SK-N-MC (cell line): ENCODE measurements around the gene PLD3.
A peak's percentile ranks its signal among the peaks of the same experiment; 100 is the strongest.
"Not testable (repeated sequence)": the region's sequence is repeated elsewhere in the genome, so short reads cannot be mapped to it uniquely, and the experiment has no call there.

Experiments
- DNase-seq: peaks from one replicate; pipeline ENCODE4 v3.0.0-alpha.2; 2011; ENCODE audit warnings: low read depth, low spot score
- H3K27ac ChIP-seq: fragments of 200-600 bp; sonication (generic); 2 replicates; pipeline ENCODE4 v1.5.1; 2016; ENCODE audit warnings: mixed run types
- H3K36me3 ChIP-seq: fragments of 200-600 bp; sonication (generic); 2 replicates; pipeline ENCODE4 v1.6.1; 2017; ENCODE audit warnings: antibody characterized with exemption, low read length, mixed read lengths; ENCODE audit not compliant: insufficient read depth
- H3K4me3 ChIP-seq: fragments of 200-600 bp; sonication (generic); 2 replicates; pipeline ENCODE4 v1.5.1; 2016
- H3K9ac ChIP-seq: fragments of 200-600 bp; sonication (generic); 2 replicates; pipeline ENCODE4 v1.8.0; 2017; ENCODE audit warnings: mixed run types, mixed read lengths; ENCODE audit not compliant: insufficient read length
- H3K9me3 ChIP-seq: fragments of 200-600 bp; sonication (generic); 2 replicates; pipeline ENCODE4 v1.6.1; 2017; ENCODE audit warnings: low read depth, mild to moderate bottlenecking, antibody characterized with exemption, low read length, moderate library complexity, mixed read lengths
- EZH2 ChIP-seq: fragments of 200-600 bp; sonication (generic); IDR thresholded peaks from one replicate; pipeline ENCODE4 v1.6.1; 2017; ENCODE audit warnings: antibody characterized with exemption
- FOXP2 ChIP-seq: optimal IDR thresholded peaks from 2 replicates; pipeline ENCODE3; 2011; ENCODE audit warnings: mild to moderate bottlenecking, moderate library complexity; ENCODE audit not compliant: insufficient read depth; ENCODE audit errors: extremely low read length, control extremely low read depth
- POLR2AphosphoS5 ChIP-seq: IDR thresholded peaks from 2 replicates; pipeline ENCODE4 v1.6.1; 2012; ENCODE audit warnings: mild to moderate bottlenecking, low read depth, low read length, borderline replicate concordance

PLD3 gene

DNA sequence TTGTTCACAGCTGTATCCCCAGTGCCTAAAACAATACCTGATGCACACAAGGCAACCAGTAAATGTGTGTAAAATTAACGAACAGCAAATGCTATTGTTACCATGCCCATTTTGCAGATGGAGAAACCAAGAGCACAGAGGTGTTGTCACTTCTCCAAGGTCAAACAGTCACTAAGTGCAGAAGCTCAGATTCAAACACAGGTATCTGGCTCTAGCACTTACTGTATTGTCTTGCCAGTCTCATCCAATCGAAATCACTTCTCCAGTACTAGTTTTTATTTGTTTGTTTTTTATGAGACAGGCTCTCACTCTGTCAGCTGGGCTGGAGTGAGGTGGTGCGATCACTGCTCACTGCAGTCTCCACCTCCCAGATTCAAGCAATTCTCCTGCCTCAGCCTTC is 13.7 kb downstream of the PLD3 start:
- DNase-seq, result no peak

GRCh38 chr19:40363069-40363468 is 14.6 kb downstream of the PLD3 start:
- TF ChIP-seq POLR2AphosphoS5 (no peak), EZH2 (no peak), FOXP2 (no peak)
- H3K9ac ChIP-seq, result no peak overlapping the region

More for the DNA sequence above, 13.7 kb downstream of the PLD3 start:
- Histone ChIP-seq H3K4me3 (no peak overlapping the region), H3K36me3 (peaks cover 5% of the 10 kb centered on the region; the same call in 1 of the 2 replicates), H3K27ac (no peak overlapping the region), H3K9ac (no peak overlapping the region), H3K9me3 (no peaks in the 10 kb centered on the region)
- no peak for TF ChIP-seq FOXP2
- TF ChIP-seq EZH2, result no peak
- no peak for TF ChIP-seq POLR2AphosphoS5

DNA sequence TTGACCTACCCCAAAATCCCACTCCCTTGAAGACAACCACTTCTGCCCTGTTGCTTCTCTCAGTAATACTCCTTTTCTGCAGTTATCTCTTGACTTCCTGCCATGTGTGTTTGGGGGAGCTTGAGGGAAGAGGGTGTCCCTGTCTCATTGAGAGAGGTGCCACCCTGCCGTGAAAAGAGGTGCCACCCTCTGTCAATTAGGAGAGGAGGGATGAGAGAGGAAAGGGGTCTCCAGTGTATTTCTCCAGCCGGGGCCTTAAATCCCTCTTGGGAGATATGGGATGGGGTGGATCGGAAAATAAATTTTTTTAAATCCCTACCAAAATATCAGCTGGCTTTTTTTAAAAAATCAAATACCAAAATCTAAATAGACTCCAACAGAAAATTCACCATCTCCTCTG is 16.5 kb downstream of the PLD3 start:
- no peaks in the 10 kb centered on the region for H3K9me3 ChIP-seq
- H3K4me3 ChIP-seq, result peak overlapping the region; percentile 77
- TF ChIP-seq FOXP2 (no peak), POLR2AphosphoS5 (no peak), EZH2 (no peak)
- peak overlapping the region; percentile 80 for H3K9ac ChIP-seq
- peaks cover 17% of the 10 kb centered on the region; the same call in 1 of the 2 replicates for H3K36me3 ChIP-seq
- H3K27ac ChIP-seq, result peak overlapping the region; percentile 61; the same call in 1 of the 2 replicates
- DNase-seq, result no peak

More at GRCh38 chr19:40363069-40363468, 14.6 kb downstream of the PLD3 start:
- Histone ChIP-seq H3K27ac (no peak overlapping the region), H3K4me3 (no peak overlapping the region), H3K9me3 (no peaks in the 10 kb centered on the region), H3K36me3 (peaks cover 13% of the 10 kb centered on the region; the same call in 1 of the 2 replicates)
- no peak for DNase-seq

GRCh38 chr19:40365613-40366401 is 17.3 kb downstream of the PLD3 start:
- no peak for DNase-seq
- peaks cover 20% of the 10 kb centered on the region; the same call in 1 of the 2 replicates for H3K36me3 ChIP-seq
- TF ChIP-seq FOXP2 (peak; percentile 68), EZH2 (no peak), POLR2AphosphoS5 (peak; percentile 91)
- peak overlapping the region; percentile 77 for H3K4me3 ChIP-seq
- peak overlapping the region; percentile 61; the same call in 1 of the 2 replicates for H3K27ac ChIP-seq
- H3K9me3 ChIP-seq, result no peaks in the 10 kb centered on the region
- H3K9ac ChIP-seq, result peak overlapping the region; percentile 80

GRCh38 chr19:40366697-40367561 is 18.4 kb downstream of the PLD3 start:
- TF ChIP-seq POLR2AphosphoS5, result no peak
- TF ChIP-seq FOXP2, result no peak
- no peak for TF ChIP-seq EZH2
- Histone ChIP-seq H3K9me3 (no peaks in the 10 kb centered on the region), H3K27ac (0 out of 2 replicates have a peak overlapping the region, but pooled peaks have one; percentile 9), H3K4me3 (peak overlapping the region; percentile 77; the same call in 1 of the 2 replicates), H3K9ac (no peak overlapping the region), H3K36me3 (peaks cover 27% of the 10 kb centered on the region; the same call in 1 of the 2 replicates)
- DNase-seq, result no peak

GRCh38 chr19:40367577-40368434 is 19.3 kb downstream of the PLD3 start:
- Histone ChIP-seq H3K27ac (no peak overlapping the region), H3K4me3 (no peak overlapping the region), H3K9ac (no peak overlapping the region), H3K9me3 (no peaks in the 10 kb centered on the region), H3K36me3 (peaks cover 29% of the 10 kb centered on the region; the same call in 1 of the 2 replicates)
- no peak for DNase-seq
- TF ChIP-seq FOXP2 (no peak), EZH2 (no peak), POLR2AphosphoS5 (no peak)

- H3K27ac ChIP-seq, result no peak overlapping the region
- no peak overlapping the region for H3K4me3 ChIP-seq
- no peak for DNase-seq
- no peak for TF ChIP-seq EZH2
- TF ChIP-seq POLR2AphosphoS5, result no peak
- TF ChIP-seq FOXP2, result no peak
- no peak overlapping the region for H3K9ac ChIP-seq
- H3K9me3 ChIP-seq, result no peaks in the 10 kb centered on the region
- peaks cover 29% of the 10 kb centered on the region; the same call in 1 of the 2 replicates for H3K36me3 ChIP-seq
Observed at GRCh38 chr19:40369797-40370196, 21.3 kb downstream of the PLD3 start.

GRCh38 chr19:40370253-40370652 is 21.8 kb downstream of the PLD3 start:
- DNase-seq, H3K4me3 ChIP-seq, H3K9ac ChIP-seq, H3K9me3 ChIP-seq, H3K27ac ChIP-seq: not testable (repeated sequence)
- peaks cover 29% of the 10 kb centered on the region; the same call in 1 of the 2 replicates for H3K36me3 ChIP-seq
